ENCODE results near the gene STARD9. TPM values are rescaled to one million over a fixed set of nuclear protein-coding genes. Genes with fewer than 3 reads are reported as not detected.

The STARD9 gene
- total and polyA plus RNA-seq, 9 of the 15 experiments (the other 6 are each of a cell fraction or from before 2014, with no cell fraction given) = 0.45 to 6.0 (median 3.6) TPM

GRCh38 chr15:42548249-42549031 is 27.0 kb upstream of the STARD9 start, which contains the start of the genes HAUS2 and LRRC57 (continued):
- TF ChIP-seq MYBL2 (IDR thresholded peaks at IDR 0.05; ENCODE audit: low read depth) = no peak
- no peak for TF ChIP-seq MYBL2 (CRISPR knock-in tag; IDR thresholded peaks at IDR 0.05; ENCODE audit: borderline replicate concordance)
- TF ChIP-seq GTF3C2 (IDR thresholded peaks at IDR 0.05; ENCODE audit: borderline replicate concordance, extremely low read depth, insufficient read length) = no peak
- TF ChIP-seq NRF1 (conservative IDR thresholded peaks at IDR 0.05 in 1 of 2, IDR thresholded peaks at IDR 0.05 in 1 of 2) = peak; percentile 51 to 62; a peak in 3 of 4 replicates
- no peak for TF ChIP-seq MITF (IDR thresholded peaks at IDR 0.05)
- no peak for TF ChIP-seq MCM5 (IDR thresholded peaks at IDR 0.05; ENCODE audit: low read depth)
- no peak for TF ChIP-seq CAMTA2 (CRISPR knock-in tag; conservative IDR thresholded peaks at IDR 0.05)
- TF ChIP-seq BMI1 (IDR thresholded peaks at IDR 0.05; ENCODE audit: low read length) = no peak
- TF ChIP-seq ZNF785 (CRISPR knock-in tag; IDR thresholded peaks at IDR 0.05) = no peak
- no peak for TF ChIP-seq HSF4 (CRISPR knock-in tag; IDR thresholded peaks at IDR 0.05; ENCODE audit: borderline replicate concordance)
- TF ChIP-seq DACH1 (IDR thresholded peaks at IDR 0.05; ENCODE audit: partially characterized antibody) = no peak
- TF ChIP-seq SIN3A (IDR thresholded peaks at IDR 0.05; ENCODE audit: borderline replicate concordance in 2 of 2, control insufficient read depth in 1 of 2, low read depth in 2 of 2, low read length in 2 of 2) = peak; percentile 69 to 94; a peak in 3 of 4 replicates
- TF ChIP-seq ZNF174 (CRISPR knock-in tag; IDR thresholded peaks at IDR 0.05) = no peak
- TF ChIP-seq KLF10 (CRISPR knock-in tag; IDR thresholded peaks at IDR 0.05) = no peak
- TF ChIP-seq KLF6 (CRISPR knock-in tag; IDR thresholded peaks at IDR 0.05; ENCODE audit: borderline replicate concordance) = peak; percentile 73; the same call in 1 of the 2 replicates
- 0 out of 2 replicates have a peak, but pooled peaks have one; percentile 59 for TF ChIP-seq LCOR (CRISPR knock-in tag; IDR thresholded peaks at IDR 0.05)
- no peak; the same call in 1 of the 2 replicates for TF ChIP-seq ERF (CRISPR knock-in tag; IDR thresholded peaks at IDR 0.05)
- TF ChIP-seq PHTF2 (CRISPR knock-in tag; IDR thresholded peaks at IDR 0.05) = no peak
- TF ChIP-seq CHAMP1 (IDR thresholded peaks at IDR 0.05) = no peak
- TF ChIP-seq ZNF274 (IDR thresholded peaks at IDR 0.05; ENCODE audit: borderline replicate concordance, low read depth, low read length) = no peak
- TF ChIP-seq ZNF76 (CRISPR knock-in tag; IDR thresholded peaks at IDR 0.05; ENCODE audit: borderline replicate concordance) = peak; percentile 68; the same call in 1 of the 2 replicates
- peak; percentile 79 for TF ChIP-seq TAF9B (IDR thresholded peaks at IDR 0.05; ENCODE audit: partially characterized antibody)
- no peak for TF ChIP-seq TAL1 (IDR thresholded peaks at IDR 0.05)
